IMR-90 (cell line): ENCODE measurements around the gene LARP1B. TPM values are rescaled to one million over a fixed set of nuclear protein-coding genes. Genes with fewer than 3 reads are reported as not detected.

Experiments
- ATAC-seq: fragments of 200-7000 bp; cut with Tn5 transposase; 2 replicates; pipeline ENCODE4 v1.9.1; 2020; ENCODE audit warnings: low read depth, mild to moderate bottlenecking, moderate library complexity
- BruUV-seq: library from RNA; stranded (reverse); fragments of 400-500 nt; replicated peaks from 2 replicates; lab custom pipeline; 2021; lab: Mats Ljungman, UMichigan
- CTCF ChIA-PET: fragments of 300-600 bp; formaldehyde crosslinking; extraction: SDS; loops from one replicate; lab custom pipeline; 2021; ENCODE audit warnings: antibody characterized with exemption; lab: Yijun Ruan, JAX
- POLR2A ChIA-PET: fragments of 300-600 bp; sonication (Branson Sonifier 250); formaldehyde crosslinking; loops from one replicate; lab custom pipeline; 2022; ENCODE audit warnings: antibody characterized with exemption; ENCODE audit not compliant: unreplicated experiment; lab: Charles Lee
- DNase-seq: peaks from one replicate; pipeline ENCODE4 v3.0.0; 2013
- H2AFZ ChIP-seq: replicated peaks from 2 replicates; pipeline ENCODE3; 2013; ENCODE audit warnings: low read length, mild to moderate bottlenecking; ENCODE audit not compliant: poor library complexity
- H2AK5ac ChIP-seq: 2 replicates; pipeline ENCODE4 v1.6.1; 2013; ENCODE audit warnings: low read depth, low read length, inconsistent platforms
- H2AK9ac ChIP-seq: replicated peaks from 2 replicates; pipeline ENCODE3; 2013; ENCODE audit warnings: mild to moderate bottlenecking, low read depth, low read length, moderate library complexity; ENCODE audit not compliant: poor library complexity
- H2BK120ac ChIP-seq: 2 replicates; pipeline ENCODE4 v1.6.1; 2013; ENCODE audit warnings: low read depth, low read length, inconsistent platforms
- H2BK15ac ChIP-seq: 3 replicates; pipeline ENCODE4 v1.6.1; 2013; ENCODE audit warnings: low read depth, low read length, inconsistent platforms
- H2BK20ac ChIP-seq: 2 replicates; pipeline ENCODE4 v1.6.1; 2013; ENCODE audit warnings: low read depth, mild to moderate bottlenecking, inconsistent platforms, low read length, moderate library complexity
- H2BK5ac ChIP-seq: 2 replicates; pipeline ENCODE4 v1.6.1; 2013; ENCODE audit warnings: mild to moderate bottlenecking, low read depth, low read length, inconsistent platforms; ENCODE audit not compliant: poor library complexity, severe bottlenecking
- H3K14ac ChIP-seq: replicated peaks from 2 replicates; pipeline ENCODE4 v1.6.1; 2013; ENCODE audit warnings: low read depth, low read length, inconsistent platforms
- H3K18ac ChIP-seq: 2 replicates; pipeline ENCODE4 v1.6.1; 2013; ENCODE audit warnings: low read depth, low read length, control low read depth
- H3K23ac ChIP-seq: 2 replicates; pipeline ENCODE4 v1.6.1; 2013; ENCODE audit warnings: low read depth, low read length, inconsistent platforms
- H3K27ac ChIP-seq: 2 replicates; pipeline ENCODE4 v1.5.1; 2013; ENCODE audit warnings: mild to moderate bottlenecking, control low read depth, low read length; ENCODE audit not compliant: insufficient read depth
- H3K27me3 ChIP-seq: 2 replicates; pipeline ENCODE4 v1.6.1; 2013; ENCODE audit warnings: low read length; ENCODE audit not compliant: control insufficient read depth, insufficient read depth
- H3K36me3 ChIP-seq: 2 replicates; pipeline ENCODE4 v1.6.1; 2013; ENCODE audit warnings: low read length, mixed read lengths; ENCODE audit not compliant: control insufficient read depth, insufficient read depth
- H3K4ac ChIP-seq: 2 replicates; pipeline ENCODE4 v1.6.1; 2013; ENCODE audit warnings: low read depth, low read length, inconsistent platforms
- H3K4me1 ChIP-seq: 2 replicates; pipeline ENCODE4 v1.6.1; 2013; ENCODE audit warnings: low read length, mixed read lengths; ENCODE audit not compliant: control insufficient read depth, insufficient read depth
- H3K4me2 ChIP-seq: 2 replicates; pipeline ENCODE4 v1.6.1; 2013; ENCODE audit warnings: low read depth, mild to moderate bottlenecking, control low read depth, low read length, moderate library complexity
- H3K4me3 ChIP-seq: 2 replicates; pipeline ENCODE4 v1.5.1; 2013; ENCODE audit warnings: low read depth, mild to moderate bottlenecking, control low read depth, low read length, moderate library complexity; ENCODE audit not compliant: insufficient read depth
- H3K56ac ChIP-seq: 2 replicates; pipeline ENCODE4 v1.6.1; 2013; ENCODE audit warnings: low read length, inconsistent platforms; ENCODE audit not compliant: insufficient read depth; ENCODE audit errors: extremely low read depth
- H3K79me1 ChIP-seq, 2 experiments: 2 replicates each; pipeline ENCODE4 v1.6.1; 2013; ENCODE audit warnings: low read length in 2 of 2, inconsistent platforms in 1 of 2, low read depth in 1 of 2
- H3K9ac ChIP-seq: 2 replicates; pipeline ENCODE4 v1.6.1; 2013; ENCODE audit warnings: low read depth, low read length, control low read depth
- H3K9me1 ChIP-seq: 2 replicates; pipeline ENCODE4 v1.6.1; 2013; ENCODE audit warnings: low read length, inconsistent platforms; ENCODE audit not compliant: insufficient read depth
- H3K9me3 ChIP-seq: 2 replicates; pipeline ENCODE4 v1.6.1; 2013; ENCODE audit warnings: low read length; ENCODE audit not compliant: control insufficient read depth, insufficient read depth
- H4K20me1 ChIP-seq: 2 replicates; pipeline ENCODE4 v1.6.1; 2013; ENCODE audit warnings: low read length, inconsistent platforms; ENCODE audit not compliant: insufficient read depth
- H4K5ac ChIP-seq: 2 replicates; pipeline ENCODE4 v1.6.1; 2013; ENCODE audit warnings: mild to moderate bottlenecking, low read depth, low read length, control low read depth
- H4K8ac ChIP-seq, 2 experiments: 2 replicates each; pipeline ENCODE4 v1.6.1; 2013; ENCODE audit warnings: low read depth in 2 of 2, low read length in 2 of 2, control low read depth in 1 of 2, inconsistent platforms in 1 of 2
- H4K91ac ChIP-seq: 2 replicates; pipeline ENCODE4 v1.6.1; 2013; ENCODE audit warnings: low read depth, low read length, inconsistent platforms; ENCODE audit not compliant: insufficient read depth
- CHD1 ChIP-seq: IDR thresholded peaks from 2 replicates; pipeline ENCODE4 v1.6.1; 2012; ENCODE audit warnings: low read depth, low read length, improper control_type of control experiment
- ELK1 ChIP-seq: fragments of 150-350 bp; IDR thresholded peaks from 2 replicates; pipeline ENCODE4 v1.6.1; 2016; ENCODE audit warnings: low read depth, mild to moderate bottlenecking, low read length, moderate library complexity, borderline replicate concordance
- MAZ ChIP-seq: IDR thresholded peaks from 2 replicates; pipeline ENCODE4 v1.6.1; 2012; ENCODE audit warnings: low read depth, mild to moderate bottlenecking, low read length, improper control_type of control experiment, moderate library complexity, borderline replicate concordance
- RAD21 ChIP-seq: IDR thresholded peaks from 2 replicates; pipeline ENCODE4 v1.6.1; 2012; ENCODE audit warnings: low read length, improper control_type of control experiment
- RCOR1 ChIP-seq: IDR thresholded peaks from 2 replicates; pipeline ENCODE4 v1.6.1; 2012; ENCODE audit warnings: mild to moderate bottlenecking, low read length, improper control_type of control experiment; ENCODE audit not compliant: insufficient replicate concordance
- USF2 ChIP-seq: fragments of 150-350 bp; IDR thresholded peaks from 2 replicates; pipeline ENCODE4 v1.6.1; 2017; ENCODE audit warnings: mild to moderate bottlenecking, antibody characterized with exemption, low read length, low read depth
- WGBS, 2 experiments: methylation state at CpG; one replicate each; pipeline versions ENCODE4 v1.1.5 to v1.1.7; 2013; ENCODE audit warnings: missing lambda C conversion rate in 2 of 2; ENCODE audit not compliant: insufficient read length in 1 of 2; ENCODE audit errors: extremely low coverage in 2 of 2; 5-methylcytosine and 5-hydroxymethylcytosine counted together
- dilution Hi-C: fragments of 300-500 bp; cut with HindIII; formaldehyde crosslinking; loops from one replicate; pipeline ENCODE4 v1.14.3; 2018; ENCODE audit warnings: low sequenced_read_pairs; ENCODE audit not compliant: unreplicated experiment
- in situ Hi-C: fragments of 300-500 bp; cut with MboI; formaldehyde crosslinking; loops from 3 replicates; pipeline ENCODE4 v1.14.3; 2019; ENCODE audit warnings: low sequenced_read_pairs, inconsistent platforms, mixed read lengths
- intact Hi-C: fragments of 100-400 bp; cut with micrococcal nuclease; formaldehyde crosslinking; loops from 2 replicates; pipeline ENCODE4 v1.10.0; 2022
- polyA plus RNA-seq, 3 experiments: library from polyadenylated mRNA; depleted of rRNA; stranded (reverse); fragments of >200 nt; gene quantifications; 2 replicates each; pipeline ENCODE4 v1.2.3, GENCODE V29; 2012; ENCODE audit warnings: low replicate concordance in 1 of 3
- total RNA-seq: library from RNA; depleted of rRNA; stranded (reverse); fragments of >200 nt; gene quantifications from 2 replicates; pipeline ENCODE4 v1.2.3, GENCODE V29; 2012

Gene LARP1B
- total and polyA plus RNA-seq, 2 of the 4 experiments (the other 2 are of a cell fraction): 8.8 to 11.1 TPM

- H3K36me3 ChIP-seq: no peaks in the 10 kb centered on the region
- H3K4me1 ChIP-seq: no peaks in the 10 kb centered on the region
- WGBS, 2 experiments: 0% methylated on average over 28 of the region's 101 CpGs; no CpG with 5 or more reads in 1 of the 2 experiments
- peak overlapping the region; percentile 16; the same call in 1 of the 2 replicates for H3K56ac ChIP-seq
- H2AK9ac ChIP-seq: peak overlapping the region; percentile 95
- peak overlapping the region; percentile 88 for H3K4me2 ChIP-seq
- peaks cover 5 to 16% of the 10 kb centered on the region in 2 experiments; a peak in 3 of 4 replicates for H3K79me1 ChIP-seq
- no peak overlapping the region for H2BK15ac ChIP-seq
- peak overlapping the region; percentile 72; the same call in 1 of the 2 replicates for H3K4ac ChIP-seq
- H3K23ac ChIP-seq: peak overlapping the region; percentile 95
- intact Hi-C loops: loop anchor here (2.0 to 10.0 kb wide), 3 partner anchors 97 to 279 kb away; partner anchors contain the start of genes ABHD18, HSPA4L, MFSD8 and PGRMC2
- DNase-seq: peak; percentile 15
- CTCF ChIA-PET: interaction anchor here (0.6 to 1.0 kb wide), 4 partner anchors 11 to 96 kb away, joined by 3 to 4 read pairs (median 3); partner anchors contain the start of genes ABHD18 and MFSD8
- no peak overlapping the region; the same call in 1 of the 2 replicates for H2BK120ac ChIP-seq
- peak overlapping the region; percentile 56 for H2BK5ac ChIP-seq
- H3K27ac ChIP-seq: peak overlapping the region; percentile 85
- 0 out of 2 replicates have a peak overlapping the region, but pooled peaks have one; percentile 10 for H3K14ac ChIP-seq
- TF ChIP-seq ELK1: no peak
- TF ChIP-seq RCOR1: no peak
- no peak for TF ChIP-seq USF2
- TF ChIP-seq CHD1: no peak
- no peak for TF ChIP-seq RAD21
- TF ChIP-seq MAZ: peak; percentile 5; the same call in 1 of the 2 replicates
- peak overlapping the region; percentile 93 for H3K9ac ChIP-seq
- H4K8ac ChIP-seq: no peak overlapping the region
- no peak overlapping the region for H3K18ac ChIP-seq
- H4K20me1 ChIP-seq: peaks cover 11% of the 10 kb centered on the region
- no TSS peak for BruUV-seq
- no peak overlapping the region; the same call in 1 of the 2 replicates for H2BK20ac ChIP-seq
- no peaks in the 10 kb centered on the region for H3K27me3 ChIP-seq
- H2AK5ac ChIP-seq: peak overlapping the region; percentile 87; the same call in 1 of the 2 replicates
- peak overlapping the region; percentile 99 for H2AFZ ChIP-seq
- peak; percentile 31 for ATAC-seq
- dilution Hi-C loops: no loop called here
- H3K9me1 ChIP-seq: no peaks in the 10 kb centered on the region
- no peaks in the 10 kb centered on the region for H3K9me3 ChIP-seq
- H4K91ac ChIP-seq: no peak overlapping the region
- POLR2A ChIA-PET: interaction anchor here (0.6 kb wide), 2 partner anchors 107 to 280 kb away, joined by 14 to 21 read pairs; partner anchors contain the start of gene HSPA4L
- H3K4me3 ChIP-seq: peak overlapping the region; percentile 77
- in situ Hi-C loops: no loop called here
- H4K5ac ChIP-seq: no peak overlapping the region
Measured at GRCh38 chr4:128061566-128062536, 739 bp downstream of the LARP1B start.
